ENCODE measurements around the gene RNLS.

- TF ChIP-seq, protein P1, sequence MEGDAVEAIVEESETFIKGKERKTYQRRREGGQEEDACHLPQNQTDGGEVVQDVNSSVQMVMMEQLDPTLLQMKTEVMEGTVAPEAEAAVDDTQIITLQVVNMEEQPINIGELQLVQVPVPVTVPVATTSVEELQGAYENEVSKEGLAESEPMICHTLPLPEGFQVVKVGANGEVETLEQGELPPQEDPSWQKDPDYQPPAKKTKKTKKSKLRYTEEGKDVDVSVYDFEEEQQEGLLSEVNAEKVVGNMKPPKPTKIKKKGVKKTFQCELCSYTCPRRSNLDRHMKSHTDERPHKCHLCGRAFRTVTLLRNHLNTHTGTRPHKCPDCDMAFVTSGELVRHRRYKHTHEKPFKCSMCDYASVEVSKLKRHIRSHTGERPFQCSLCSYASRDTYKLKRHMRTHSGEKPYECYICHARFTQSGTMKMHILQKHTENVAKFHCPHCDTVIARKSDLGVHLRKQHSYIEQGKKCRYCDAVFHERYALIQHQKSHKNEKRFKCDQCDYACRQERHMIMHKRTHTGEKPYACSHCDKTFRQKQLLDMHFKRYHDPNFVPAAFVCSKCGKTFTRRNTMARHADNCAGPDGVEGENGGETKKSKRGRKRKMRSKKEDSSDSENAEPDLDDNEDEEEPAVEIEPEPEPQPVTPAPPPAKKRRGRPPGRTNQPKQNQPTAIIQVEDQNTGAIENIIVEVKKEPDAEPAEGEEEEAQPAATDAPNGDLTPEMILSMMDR (IDR thresholded peaks at IDR 0.05): no peak
- TF ChIP-seq POLR2A (IDR thresholded peaks at IDR 0.05): no peak
- TF ChIP-seq EP300 (IDR thresholded peaks at IDR 0.05): no peak
- no peak for TF ChIP-seq POLR2AphosphoS5 (IDR thresholded peaks at IDR 0.05)
Observed at GRCh38 chr10:88531392-88532052, 51.6 kb downstream of the RNLS start.

Data from sigmoid colon (tissue), 4 donors.